K562 (cell line): ENCODE data around the gene USP8. TPM values are rescaled to one million over a fixed set of nuclear protein-coding genes. Genes with fewer than 3 reads are reported as not detected.

Source experiments
- ATAC-seq: fragments of 200-7000 bp; cut with Tn5 transposase; 3 replicates; pipeline ENCODE4 v1.9.1; 2020; ENCODE audit warnings: moderate library complexity
- BruUV-seq: library from RNA; stranded (reverse); fragments of 400-500 nt; replicated peaks from 2 replicates; lab custom pipeline; 2021; lab: Mats Ljungman, UMichigan
- CTCF ChIA-PET: fragments of 300-600 bp; formaldehyde crosslinking; extraction: SDS; loops from one replicate; lab custom pipeline; 2021; ENCODE audit warnings: low intra/inter-chr PET ratio; lab: Yijun Ruan, JAX
- POLR2A ChIA-PET: fragments of 300-600, 350-650 bp; sonication (Branson Sonifier 250); formaldehyde crosslinking; extraction: SDS; loops from one replicate; lab custom pipeline; 2021; ENCODE audit warnings: antibody characterized with exemption, inconsistent platforms; lab: Yijun Ruan, JAX
- DNase-seq, 4 experiments: peaks; one replicate each; pipeline versions ENCODE4 v3.0.0 to v3.0.0-alpha.2; 2011 to 2018; ENCODE audit warnings: low spot score in 3 of 4, mixed read lengths in 3 of 4; ENCODE audit errors: extremely low read depth in 1 of 4
- FAIRE-seq: peaks from 2 replicates; lab custom pipeline; 2011; peaks lifted over from hg19 to GRCh38; lab: Jason Lieb, UNC
- H2AFZ ChIP-seq: 2 replicates; pipeline ENCODE4 v1.6.0; 2011; ENCODE audit warnings: low read depth, low read length, control low read depth, inconsistent platforms
- H3K27ac ChIP-seq: fragments of 200-600 bp; 3 replicates; pipeline ENCODE4 v1.8.0; 2011; ENCODE audit warnings: low read depth, mild to moderate bottlenecking, control low read depth, inconsistent platforms, low read length, moderate library complexity, mixed read lengths; ENCODE audit errors: extremely low read depth
- H3K27me3 ChIP-seq, 2 experiments: fragments of 300-600 bp in 1 of 2; 2 replicates in 1 of 2; 3 replicates in 1 of 2; pipeline versions ENCODE4 v1.6.0 to v1.8.0; 2011; ENCODE audit warnings: inconsistent platforms in 2 of 2, low read length in 2 of 2, mild to moderate bottlenecking in 1 of 2, mixed read lengths in 1 of 2, moderate library complexity in 1 of 2; ENCODE audit not compliant: control insufficient read depth in 2 of 2, insufficient read depth in 2 of 2
- H3K36me3 ChIP-seq: fragments of 300-600 bp; 3 replicates; pipeline ENCODE4 v1.8.0; 2011; ENCODE audit warnings: mild to moderate bottlenecking, low read length, inconsistent platforms; ENCODE audit not compliant: control insufficient read depth, insufficient read depth
- H3K4me1 ChIP-seq, 2 experiments: fragments of 200-600 bp in 1 of 2; replicated peaks in 1 of 2; 2 replicates in 1 of 2; 3 replicates in 1 of 2; pipeline versions ENCODE4 v1.5.1 to v1.8.0; 2011; ENCODE audit warnings: inconsistent platforms in 2 of 2, low read length in 2 of 2, mild to moderate bottlenecking in 1 of 2, mixed read lengths in 1 of 2, moderate library complexity in 1 of 2; ENCODE audit not compliant: control insufficient read depth in 2 of 2, insufficient read depth in 2 of 2
- H3K4me2 ChIP-seq: 2 replicates; pipeline ENCODE4 v1.6.1; 2011; ENCODE audit warnings: low read length, control low read depth, inconsistent platforms, mixed read lengths; ENCODE audit not compliant: insufficient read depth
- H3K4me3 ChIP-seq: fragments of 200-600 bp; sonication (generic), shearing (Covaris generic); 2 replicates; pipeline ENCODE4 v1.5.1; 2016; ENCODE audit warnings: control low read depth, inconsistent platforms
- H3K79me2 ChIP-seq: fragments of 200-600 bp; 3 replicates; pipeline ENCODE4 v1.8.0; 2011; ENCODE audit warnings: low read length, inconsistent platforms; ENCODE audit not compliant: control insufficient read depth, insufficient read depth
- H3K9ac ChIP-seq, 2 experiments: 2 replicates each; pipeline versions ENCODE4 v1.6.0 to v1.6.1; 2011; ENCODE audit warnings: low read depth in 2 of 2, low read length in 2 of 2, control low read depth in 1 of 2, inconsistent platforms in 1 of 2, mild to moderate bottlenecking in 1 of 2, mixed read lengths in 1 of 2; ENCODE audit not compliant: insufficient read depth in 1 of 2
- H3K9me1 ChIP-seq: one replicate; pipeline ENCODE4 v1.6.0; 2011; ENCODE audit warnings: inconsistent platforms, mild to moderate bottlenecking, low read length, moderate library complexity; ENCODE audit not compliant: control insufficient read depth, insufficient read depth
- H3K9me3 ChIP-seq: replicated peaks from 2 replicates; pipeline ENCODE4 v1.5.1; 2011; ENCODE audit warnings: low read depth, low read length, inconsistent platforms; ENCODE audit not compliant: control insufficient read depth, insufficient read depth
- H4K20me1 ChIP-seq: replicated peaks from 2 replicates; pipeline ENCODE4 v1.6.1; 2011; ENCODE audit warnings: low read length, inconsistent platforms, mixed read lengths; ENCODE audit not compliant: control insufficient read depth, insufficient read depth
- BDP1 ChIP-seq: IDR thresholded peaks from 3 replicates; pipeline ENCODE4 v1.6.1; 2011; ENCODE audit not compliant: insufficient read length, insufficient read depth
- CTBP1 ChIP-seq: fragments of 450-650 bp; IDR thresholded peaks from 2 replicates; pipeline ENCODE4 v1.6.1; 2016; ENCODE audit warnings: borderline replicate concordance
- HNRNPK ChIP-seq: fragments of 200-400 bp; formaldehyde crosslinking; IDR thresholded peaks from one replicate; pipeline ENCODE4 v1.6.1; 2018; ENCODE audit warnings: mild to moderate bottlenecking, low read depth, low read length; ENCODE audit not compliant: poor library complexity, severe bottlenecking
- KAT8 ChIP-seq: fragments of 450-650 bp; IDR thresholded peaks from 2 replicates; pipeline ENCODE4 v1.6.1; 2016; ENCODE audit warnings: low read depth, mild to moderate bottlenecking
- MYNN ChIP-seq, 2 experiments: sonication (generic); formaldehyde crosslinking in 1 of 2; IDR thresholded peaks; 2 replicates each; pipeline versions ENCODE4 v1.5.0 to v1.6.1; 2016 to 2020; ENCODE audit warnings: antibody characterized with exemption in 1 of 2, missing genetic modification reagents in 1 of 2
- PTTG1 ChIP-seq: fragments of 450-650 bp; IDR thresholded peaks from 2 replicates; pipeline ENCODE4 v1.6.1; 2016; ENCODE audit warnings: low read depth, mild to moderate bottlenecking, missing genetic modification characterization, missing compliant biosample characterization
- SIRT6 ChIP-seq: IDR thresholded peaks from one replicate; pipeline ENCODE4 v1.6.1; 2012; ENCODE audit warnings: low read depth, mild to moderate bottlenecking, control low read depth, inconsistent platforms, low read length, moderate library complexity
- TARDBP ChIP-seq: fragments of 450-650 bp; IDR thresholded peaks from 2 replicates; pipeline ENCODE4 v1.6.1; 2016
- ZC3H4 ChIP-seq: sonication (generic); formaldehyde crosslinking; IDR thresholded peaks from 2 replicates; pipeline ENCODE4 v1.9.0; 2021; ENCODE audit warnings: missing genetic modification reagents, borderline replicate concordance
- ZNF175 ChIP-seq: fragments of 200-800 bp; sonication (Bioruptor generic); IDR thresholded peaks from 2 replicates; pipeline ENCODE4 v1.6.1; 2016; ENCODE audit warnings: low read depth, mild to moderate bottlenecking, missing genetic modification characterization, missing compliant biosample characterization
- ZNF311 ChIP-seq: fragments of 250-450 bp; sonication (Bioruptor Pico); IDR thresholded peaks from 2 replicates; pipeline ENCODE4 v1.4.0; 2020; ENCODE audit warnings: mild to moderate bottlenecking, moderate library complexity
- ZNF347 ChIP-seq: fragments of 450-650 bp; formaldehyde crosslinking; IDR thresholded peaks from 2 replicates; pipeline ENCODE4 v1.4.0; 2020; ENCODE audit warnings: low read depth, mild to moderate bottlenecking, moderate library complexity
- WGBS: fragments of 100-300 bp; shearing (Covaris generic); methylation state at CpG from one replicate; pipeline ENCODE4 v1.1.6; 2016; ENCODE audit warnings: low coverage, mixed read lengths; ENCODE audit not compliant: insufficient coverage; ENCODE audit errors: missing lambda C conversion rate; 5-methylcytosine and 5-hydroxymethylcytosine counted together
- in situ Hi-C: fragments of 300-500 bp; cut with MboI; formaldehyde crosslinking; loops from 4 replicates; pipeline ENCODE4 v1.15.0; 2018; ENCODE audit warnings: inconsistent platforms, mixed read lengths
- intact Hi-C: fragments of 100-400 bp; cut with micrococcal nuclease; formaldehyde crosslinking; loops from 2 replicates; pipeline ENCODE4 v1.14.2; 2022
- polyA plus RNA-seq, 8 experiments: library from polyadenylated mRNA; depleted of rRNA in 4 of 8; stranded (reverse) in 5 of 8; unstranded in 3 of 8; fragments of >200 nt; fragmentation: Nextera tagmentation in 2 of 8; fragmentation: Illumina TruSeq in 1 of 8; extraction: Ambion mirVana in 2 of 8; extraction: Trizol in 1 of 8; gene quantifications; 2 replicates each; pipeline versions ENCODE4 v1.2.1 to v1.2.3, GENCODE V29; 2011 to 2014; ENCODE audit warnings: inconsistent platforms in 1 of 8, missing spikeins in 1 of 8
- total RNA-seq, 7 experiments: library from RNA; depleted of rRNA in 6 of 7; stranded (reverse); fragments of >200 nt in 6 of 7; fragmentation: Illumina TruSeq in 2 of 7; extraction: Trizol in 2 of 7; gene quantifications; 2 replicates each; pipeline versions ENCODE4 v1.2.1 to v1.2.3, GENCODE V29; 2011 to 2021; ENCODE audit warnings: low replicate concordance in 1 of 7
- TF ChIP-seq, protein P1 (sequence below): fragments of 450-650 bp; IDR thresholded peaks from 2 replicates; pipeline ENCODE4 v1.7.1; 2018; ENCODE audit warnings: mild to moderate bottlenecking, low read depth; ENCODE audit not compliant: partially characterized antibody
- TF ChIP-seq, protein P2 (sequence below): fragments of 250-450 bp; sonication (Bioruptor Pico); IDR thresholded peaks from 2 replicates; pipeline ENCODE4 v1.5.0; 2021
- TF ChIP-seq, protein P3 (sequence below): fragments of 250-450 bp; sonication (Bioruptor Pico); IDR thresholded peaks from 2 replicates; pipeline ENCODE4 v1.4.0; 2020; ENCODE audit warnings: mild to moderate bottlenecking

Gene USP8
- total and polyA plus RNA-seq, 9 of the 15 experiments (the other 6 are each of a cell fraction or from before 2014, with no cell fraction given), result 35.1 to 58.4 (median 46.1) TPM

DNA sequence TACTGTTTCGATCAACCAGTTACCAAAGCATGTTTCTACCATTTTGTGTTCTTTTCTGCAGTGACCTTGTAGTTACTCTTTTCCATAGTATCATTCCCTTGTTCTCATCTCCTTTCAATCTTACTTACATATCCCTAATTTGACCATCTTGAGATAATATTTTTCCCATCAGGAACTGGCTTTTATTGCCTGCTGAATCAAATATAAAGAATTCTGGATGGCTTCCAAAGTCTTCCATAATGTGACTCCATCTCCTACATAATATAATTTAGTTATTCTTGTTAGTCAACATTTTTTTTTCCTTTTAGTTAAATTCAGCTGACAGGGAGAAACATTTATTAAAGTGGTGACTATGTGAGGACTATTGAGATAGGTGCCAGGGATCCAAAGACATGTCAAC, 7.0 kb downstream of the USP8 start (continued):
- TF ChIP-seq SIRT6 (no peak), CTBP1 (no peak), ZNF311 (CRISPR knock-in tag) (no peak), HNRNPK (no peak), TARDBP (no peak), PTTG1 (tag) (no peak)
- TF ChIP-seq, protein P1, sequence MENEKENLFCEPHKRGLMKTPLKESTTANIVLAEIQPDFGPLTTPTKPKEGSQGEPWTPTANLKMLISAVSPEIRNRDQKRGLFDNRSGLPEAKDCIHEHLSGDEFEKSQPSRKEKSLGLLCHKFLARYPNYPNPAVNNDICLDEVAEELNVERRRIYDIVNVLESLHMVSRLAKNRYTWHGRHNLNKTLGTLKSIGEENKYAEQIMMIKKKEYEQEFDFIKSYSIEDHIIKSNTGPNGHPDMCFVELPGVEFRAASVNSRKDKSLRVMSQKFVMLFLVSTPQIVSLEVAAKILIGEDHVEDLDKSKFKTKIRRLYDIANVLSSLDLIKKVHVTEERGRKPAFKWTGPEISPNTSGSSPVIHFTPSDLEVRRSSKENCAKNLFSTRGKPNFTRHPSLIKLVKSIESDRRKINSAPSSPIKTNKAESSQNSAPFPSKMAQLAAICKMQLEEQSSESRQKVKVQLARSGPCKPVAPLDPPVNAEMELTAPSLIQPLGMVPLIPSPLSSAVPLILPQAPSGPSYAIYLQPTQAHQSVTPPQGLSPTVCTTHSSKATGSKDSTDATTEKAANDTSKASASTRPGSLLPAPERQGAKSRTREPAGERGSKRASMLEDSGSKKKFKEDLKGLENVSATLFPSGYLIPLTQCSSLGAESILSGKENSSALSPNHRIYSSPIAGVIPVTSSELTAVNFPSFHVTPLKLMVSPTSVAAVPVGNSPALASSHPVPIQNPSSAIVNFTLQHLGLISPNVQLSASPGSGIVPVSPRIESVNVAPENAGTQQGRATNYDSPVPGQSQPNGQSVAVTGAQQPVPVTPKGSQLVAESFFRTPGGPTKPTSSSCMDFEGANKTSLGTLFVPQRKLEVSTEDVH, result no peak

DNA sequence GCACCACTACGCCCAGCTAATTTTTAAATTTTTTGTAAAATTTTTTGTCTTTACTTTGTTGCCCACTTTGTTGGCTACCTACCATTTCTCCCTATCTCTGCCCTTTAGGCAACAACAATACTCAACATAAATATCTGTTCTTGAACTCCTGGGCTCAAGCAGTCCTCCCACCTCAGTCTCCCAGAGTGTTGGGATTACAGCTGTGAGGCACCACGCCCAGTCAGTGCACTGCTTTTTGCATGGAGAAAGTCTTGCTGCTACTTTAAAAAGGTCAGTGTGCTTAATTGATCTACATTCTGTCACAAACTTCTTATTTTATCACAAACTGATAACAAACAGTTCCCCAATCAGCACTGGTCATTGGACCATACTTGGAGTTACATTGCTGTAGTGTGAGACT, 8.0 kb downstream of the USP8 start:
- peaks cover 94% of the 10 kb centered on the region for H3K79me2 ChIP-seq
- H3K4me2 ChIP-seq, result no peak overlapping the region
- 83% methylated on average over 2 of the region's 2 CpGs for whole genome bisulfite sequencing
- POLR2A ChIA-PET, result interaction anchor here (0.8 to 1.2 kb wide), 2 partner anchors 9 to 343 kb away, joined by 3 read pairs; no protein-coding TSS in a partner anchor
- intact Hi-C loops, result no loop called here
- no peaks in the 10 kb centered on the region for H4K20me1 ChIP-seq
- FAIRE-seq (no peak), DNase-seq (no peak), ATAC-seq (no peak)
- BruUV-seq, result no TSS peak
- CTCF ChIA-PET, result no interaction called here
- in situ Hi-C loops, result no loop called here
- H3K9ac ChIP-seq, result no peak overlapping the region
- no peaks in the 10 kb centered on the region for H3K27me3 ChIP-seq
- no peak overlapping the region for H3K4me3 ChIP-seq
- no peaks in the 10 kb centered on the region for H3K4me1 ChIP-seq
- peaks cover 26% of the 10 kb centered on the region for H3K36me3 ChIP-seq
- no peaks in the 10 kb centered on the region for H3K9me1 ChIP-seq
- no peak overlapping the region for H2AFZ ChIP-seq
- no peak overlapping the region for H3K27ac ChIP-seq
- no peaks in the 10 kb centered on the region for H3K9me3 ChIP-seq
- no peak for TF ChIP-seq ZNF175 (CRISPR knock-in tag)
- no peak for TF ChIP-seq ZNF347
- TF ChIP-seq ZC3H4 (CRISPR knock-in tag), result no peak
- no peak for TF ChIP-seq KAT8
- TF ChIP-seq BDP1, result no peak
- TF ChIP-seq MYNN (IDR thresholded peaks at IDR 0.05), result no peak
- no peak for TF ChIP-seq MYNN (CRISPR knock-in tag; IDR thresholded peaks at IDR 0.05)
- TF ChIP-seq, protein P2, sequence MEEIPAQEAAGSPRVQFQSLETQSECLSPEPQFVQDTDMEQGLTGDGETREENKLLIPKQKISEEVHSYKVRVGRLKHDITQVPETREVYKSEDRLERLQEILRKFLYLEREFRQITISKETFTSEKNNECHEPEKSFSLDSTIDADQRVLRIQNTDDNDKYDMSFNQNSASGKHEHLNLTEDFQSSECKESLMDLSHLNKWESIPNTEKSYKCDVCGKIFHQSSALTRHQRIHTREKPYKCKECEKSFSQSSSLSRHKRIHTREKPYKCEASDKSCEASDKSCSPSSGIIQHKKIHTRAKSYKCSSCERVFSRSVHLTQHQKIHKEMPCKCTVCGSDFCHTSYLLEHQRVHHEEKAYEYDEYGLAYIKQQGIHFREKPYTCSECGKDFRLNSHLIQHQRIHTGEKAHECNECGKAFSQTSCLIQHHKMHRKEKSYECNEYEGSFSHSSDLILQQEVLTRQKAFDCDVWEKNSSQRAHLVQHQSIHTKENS, result no peak
- TF ChIP-seq, protein P3, sequence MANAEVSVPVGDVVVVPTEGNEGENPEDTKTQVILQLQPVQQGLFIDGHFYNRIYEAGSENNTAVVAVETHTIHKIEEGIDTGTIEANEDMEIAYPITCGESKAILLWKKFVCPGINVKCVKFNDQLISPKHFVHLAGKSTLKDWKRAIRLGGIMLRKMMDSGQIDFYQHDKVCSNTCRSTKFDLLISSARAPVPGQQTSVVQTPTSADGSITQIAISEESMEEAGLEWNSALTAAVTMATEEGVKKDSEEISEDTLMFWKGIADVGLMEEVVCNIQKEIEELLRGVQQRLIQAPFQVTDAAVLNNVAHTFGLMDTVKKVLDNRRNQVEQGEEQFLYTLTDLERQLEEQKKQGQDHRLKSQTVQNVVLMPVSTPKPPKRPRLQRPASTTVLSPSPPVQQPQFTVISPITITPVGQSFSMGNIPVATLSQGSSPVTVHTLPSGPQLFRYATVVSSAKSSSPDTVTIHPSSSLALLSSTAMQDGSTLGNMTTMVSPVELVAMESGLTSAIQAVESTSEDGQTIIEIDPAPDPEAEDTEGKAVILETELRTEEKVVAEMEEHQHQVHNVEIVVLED (CRISPR knock-in tag), result no peak
